HepG2 (cell line): ENCODE results near the gene MAML1. TPM values are rescaled to one million over a fixed set of nuclear protein-coding genes. Genes with fewer than 3 reads are reported as not detected.

ENCODE experiments used
- CHD2 ChIP-seq: IDR thresholded peaks from 2 replicates; pipeline ENCODE4 v1.6.1; 2011; ENCODE audit warnings: low read depth, low read length, improper control_type of control experiment
- ELF3 ChIP-seq: IDR thresholded peaks from 2 replicates; pipeline ENCODE4 v1.6.1; 2016; ENCODE audit warnings: missing genetic modification reagents, missing compliant biosample characterization
- EP300 ChIP-seq, 3 experiments: sonication (generic) in 1 of 3; formaldehyde crosslinking in 1 of 3; IDR thresholded peaks; 2 replicates each; pipeline versions ENCODE4 v1.5.1 to v1.6.1; 2011 to 2020; ENCODE audit warnings: low read depth in 2 of 3, low read length in 2 of 3, borderline replicate concordance in 1 of 3, improper control_type of control experiment in 1 of 3, mild to moderate bottlenecking in 1 of 3, missing genetic modification reagents in 1 of 3, moderate library complexity in 1 of 3
- FOXP1 ChIP-seq, 2 experiments: fragments of 450-650 bp in 1 of 2; IDR thresholded peaks; 2 replicates each; pipeline ENCODE4 v1.6.1; 2017 to 2018; ENCODE audit warnings: antibody characterized with exemption in 1 of 2
- GATAD2A ChIP-seq: IDR thresholded peaks from 2 replicates; pipeline ENCODE4 v1.6.1; 2016
- KDM4B ChIP-seq: sonication (generic); formaldehyde crosslinking; IDR thresholded peaks from 2 replicates; pipeline ENCODE4 v1.4.0; 2020; ENCODE audit warnings: missing genetic modification reagents
- KLF16 ChIP-seq, 2 experiments: sonication (generic) in 1 of 2; formaldehyde crosslinking in 1 of 2; IDR thresholded peaks; 2 replicates each; pipeline versions ENCODE4 v1.6.1 to v1.8.0; 2016 to 2023; ENCODE audit warnings: missing genetic modification reagents in 2 of 2, missing compliant biosample characterization in 1 of 2
- NFATC3 ChIP-seq: sonication (generic); formaldehyde crosslinking; IDR thresholded peaks from 2 replicates; pipeline ENCODE4 v1.5.1; 2020; ENCODE audit warnings: mild to moderate bottlenecking, missing genetic modification reagents
- SIX1 ChIP-seq: sonication (generic); formaldehyde crosslinking; IDR thresholded peaks from 2 replicates; pipeline ENCODE4 v1.4.0; 2020; ENCODE audit warnings: missing genetic modification reagents, borderline replicate concordance
- SMAD9 ChIP-seq: sonication (generic); formaldehyde crosslinking; IDR thresholded peaks from 2 replicates; pipeline ENCODE4 v1.5.1; 2020; ENCODE audit warnings: mild to moderate bottlenecking, missing genetic modification reagents
- SNAPC2 ChIP-seq: sonication (generic); formaldehyde crosslinking; IDR thresholded peaks from 2 replicates; pipeline ENCODE4 v1.8.1; 2022; ENCODE audit warnings: mild to moderate bottlenecking, missing genetic modification reagents
- SP2 ChIP-seq: sonication (generic); formaldehyde crosslinking; IDR thresholded peaks from 2 replicates; pipeline ENCODE4 v1.5.1; 2020; ENCODE audit warnings: mild to moderate bottlenecking, missing genetic modification reagents
- SSRP1 ChIP-seq: IDR thresholded peaks from 2 replicates; pipeline ENCODE4 v1.6.1; 2016; ENCODE audit warnings: control low read depth
- U2AF1 ChIP-seq: fragments of 200-400 bp; formaldehyde crosslinking; optimal IDR thresholded peaks from 2 replicates; pipeline ENCODE3; 2017; ENCODE audit warnings: mild to moderate bottlenecking, low read depth, low read length
- YY1 ChIP-seq: IDR thresholded peaks from 2 replicates; pipeline ENCODE4 v1.6.1; 2011; ENCODE audit warnings: low read length, low read depth, moderate library complexity, mild to moderate bottlenecking; ENCODE audit not compliant: insufficient read depth, insufficient replicate concordance
- ZNF101 ChIP-seq: sonication (generic); formaldehyde crosslinking; IDR thresholded peaks from 2 replicates; pipeline ENCODE4 v1.4.0; 2020; ENCODE audit warnings: mild to moderate bottlenecking, low read depth, missing genetic modification reagents, borderline replicate concordance
- ZNF331 ChIP-seq: sonication (generic); formaldehyde crosslinking; IDR thresholded peaks from 2 replicates; pipeline ENCODE4 v1.4.0; 2020; ENCODE audit warnings: missing genetic modification reagents
- ZNF383 ChIP-seq: sonication (generic); formaldehyde crosslinking; IDR thresholded peaks from 2 replicates; pipeline ENCODE4 v1.4.0; 2020; ENCODE audit warnings: missing genetic modification reagents, mild to moderate bottlenecking, borderline replicate concordance
- ZNF441 ChIP-seq: sonication (generic); formaldehyde crosslinking; IDR thresholded peaks from 2 replicates; pipeline ENCODE4 v1.7.0; 2021; ENCODE audit warnings: missing genetic modification reagents, borderline replicate concordance
- polyA plus RNA-seq, 8 experiments: library from polyadenylated mRNA; depleted of rRNA in 3 of 8; stranded (reverse) in 7 of 8; unstranded in 1 of 8; fragments of >200 nt; fragmentation: Illumina TruSeq in 4 of 8; extraction: Trizol in 4 of 8; gene quantifications; 2 replicates each; pipeline versions ENCODE4 v1.2.1 to v1.2.3, GENCODE V29; 2011 to 2016; ENCODE audit warnings: low read depth in 4 of 8, missing spikeins in 1 of 8, mixed read lengths in 1 of 8; ENCODE audit not compliant: insufficient read depth in 1 of 8
- total RNA-seq, 5 experiments: library from RNA; depleted of rRNA; stranded (reverse); fragments of >200 nt; fragmentation: Illumina TruSeq; extraction: Trizol; gene quantifications; 2 replicates each; pipeline ENCODE4 v1.2.3, GENCODE V29; 2016; ENCODE audit warnings: low read depth in 1 of 5
- TF ChIP-seq, protein P1 (sequence below): sonication (generic); formaldehyde crosslinking; IDR thresholded peaks from 2 replicates; pipeline ENCODE4 v1.4.0; 2020; ENCODE audit warnings: missing genetic modification reagents, borderline replicate concordance
- TF ChIP-seq, protein P2 (sequence below): sonication (generic); formaldehyde crosslinking; IDR thresholded peaks from 2 replicates; pipeline ENCODE4 v1.8.0; 2022; ENCODE audit warnings: mild to moderate bottlenecking, missing genetic modification reagents
- TF ChIP-seq, protein P3 (sequence below): fragments of 450-650 bp; IDR thresholded peaks from 2 replicates; pipeline ENCODE4 v1.6.1; 2017
- TF ChIP-seq, protein P4 (sequence below): IDR thresholded peaks from 2 replicates; pipeline ENCODE4 v1.6.1; 2016; ENCODE audit warnings: missing genetic modification reagents, missing compliant biosample characterization
- TF ChIP-seq, protein P5 (sequence below): IDR thresholded peaks from 2 replicates; pipeline ENCODE4 v1.6.1; 2016; ENCODE audit warnings: mild to moderate bottlenecking, missing biosample characterization, missing genetic modification reagents

Gene MAML1
- total and polyA plus RNA-seq, 2 of the 13 experiments (the other 11 are each of a cell fraction or from before 2014, with no cell fraction given), result 10.0 to 10.8 TPM

DNA sequence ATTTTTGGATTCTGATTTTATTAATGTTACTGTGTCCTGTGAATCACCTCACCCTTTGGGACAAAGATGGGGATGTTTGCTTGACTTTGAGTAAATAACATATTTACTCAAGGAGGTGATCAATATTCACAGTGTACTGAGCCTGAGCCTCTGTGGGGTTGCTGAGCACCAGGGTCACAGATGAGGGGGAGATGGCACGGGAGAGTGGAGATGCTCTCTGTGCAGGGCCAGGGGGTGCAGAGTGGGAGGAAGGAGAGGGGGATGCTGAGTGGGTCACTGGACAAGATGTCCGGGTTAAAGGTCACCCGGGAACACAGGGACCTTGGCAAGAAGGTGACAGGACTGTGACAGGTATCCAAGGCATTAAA is 92.1 kb downstream of the MAML1 start (continued):
- TF ChIP-seq, protein P1, sequence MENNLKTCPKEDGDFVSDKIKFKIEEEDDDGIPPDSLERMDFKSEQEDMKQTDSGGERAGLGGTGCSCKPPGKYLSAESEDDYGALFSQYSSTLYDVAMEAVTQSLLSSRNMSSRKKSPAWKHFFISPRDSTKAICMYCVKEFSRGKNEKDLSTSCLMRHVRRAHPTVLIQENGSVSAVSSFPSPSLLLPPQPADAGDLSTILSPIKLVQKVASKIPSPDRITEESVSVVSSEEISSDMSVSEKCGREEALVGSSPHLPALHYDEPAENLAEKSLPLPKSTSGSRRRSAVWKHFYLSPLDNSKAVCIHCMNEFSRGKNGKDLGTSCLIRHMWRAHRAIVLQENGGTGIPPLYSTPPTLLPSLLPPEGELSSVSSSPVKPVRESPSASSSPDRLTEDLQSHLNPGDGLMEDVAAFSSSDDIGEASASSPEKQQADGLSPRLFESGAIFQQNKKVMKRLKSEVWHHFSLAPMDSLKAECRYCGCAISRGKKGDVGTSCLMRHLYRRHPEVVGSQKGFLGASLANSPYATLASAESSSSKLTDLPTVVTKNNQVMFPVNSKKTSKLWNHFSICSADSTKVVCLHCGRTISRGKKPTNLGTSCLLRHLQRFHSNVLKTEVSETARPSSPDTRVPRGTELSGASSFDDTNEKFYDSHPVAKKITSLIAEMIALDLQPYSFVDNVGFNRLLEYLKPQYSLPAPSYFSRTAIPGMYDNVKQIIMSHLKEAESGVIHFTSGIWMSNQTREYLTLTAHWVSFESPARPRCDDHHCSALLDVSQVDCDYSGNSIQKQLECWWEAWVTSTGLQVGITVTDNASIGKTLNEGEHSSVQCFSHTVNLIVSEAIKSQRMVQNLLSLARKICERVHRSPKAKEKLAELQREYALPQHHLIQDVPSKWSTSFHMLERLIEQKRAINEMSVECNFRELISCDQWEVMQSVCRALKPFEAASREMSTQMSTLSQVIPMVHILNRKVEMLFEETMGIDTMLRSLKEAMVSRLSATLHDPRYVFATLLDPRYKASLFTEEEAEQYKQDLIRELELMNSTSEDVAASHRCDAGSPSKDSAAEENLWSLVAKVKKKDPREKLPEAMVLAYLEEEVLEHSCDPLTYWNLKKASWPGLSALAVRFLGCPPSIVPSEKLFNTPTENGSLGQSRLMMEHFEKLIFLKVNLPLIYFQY (CRISPR knock-in tag), result no peak
- TF ChIP-seq SP2 (CRISPR knock-in tag), result no peak
- no peak for TF ChIP-seq SNAPC2 (CRISPR knock-in tag)
- TF ChIP-seq KLF16 (CRISPR knock-in tag; IDR thresholded peaks at IDR 0.05), result peak in 1 of 2 experiments; percentile 49; a peak in 1 of 4 replicates
- TF ChIP-seq, protein P2, sequence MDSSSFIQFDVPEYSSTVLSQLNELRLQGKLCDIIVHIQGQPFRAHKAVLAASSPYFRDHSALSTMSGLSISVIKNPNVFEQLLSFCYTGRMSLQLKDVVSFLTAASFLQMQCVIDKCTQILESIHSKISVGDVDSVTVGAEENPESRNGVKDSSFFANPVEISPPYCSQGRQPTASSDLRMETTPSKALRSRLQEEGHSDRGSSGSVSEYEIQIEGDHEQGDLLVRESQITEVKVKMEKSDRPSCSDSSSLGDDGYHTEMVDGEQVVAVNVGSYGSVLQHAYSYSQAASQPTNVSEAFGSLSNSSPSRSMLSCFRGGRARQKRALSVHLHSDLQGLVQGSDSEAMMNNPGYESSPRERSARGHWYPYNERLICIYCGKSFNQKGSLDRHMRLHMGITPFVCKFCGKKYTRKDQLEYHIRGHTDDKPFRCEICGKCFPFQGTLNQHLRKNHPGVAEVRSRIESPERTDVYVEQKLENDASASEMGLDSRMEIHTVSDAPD, result no peak
- TF ChIP-seq CHD2, result no peak
- peak; percentile 88 for TF ChIP-seq GATAD2A (CRISPR knock-in tag)
- TF ChIP-seq, protein P3, sequence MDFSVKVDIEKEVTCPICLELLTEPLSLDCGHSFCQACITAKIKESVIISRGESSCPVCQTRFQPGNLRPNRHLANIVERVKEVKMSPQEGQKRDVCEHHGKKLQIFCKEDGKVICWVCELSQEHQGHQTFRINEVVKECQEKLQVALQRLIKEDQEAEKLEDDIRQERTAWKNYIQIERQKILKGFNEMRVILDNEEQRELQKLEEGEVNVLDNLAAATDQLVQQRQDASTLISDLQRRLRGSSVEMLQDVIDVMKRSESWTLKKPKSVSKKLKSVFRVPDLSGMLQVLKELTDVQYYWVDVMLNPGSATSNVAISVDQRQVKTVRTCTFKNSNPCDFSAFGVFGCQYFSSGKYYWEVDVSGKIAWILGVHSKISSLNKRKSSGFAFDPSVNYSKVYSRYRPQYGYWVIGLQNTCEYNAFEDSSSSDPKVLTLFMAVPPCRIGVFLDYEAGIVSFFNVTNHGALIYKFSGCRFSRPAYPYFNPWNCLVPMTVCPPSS, result no peak
- TF ChIP-seq EP300 (IDR thresholded peaks at IDR 0.05; ENCODE audit: low read depth in 2 of 2, low read length in 2 of 2), result no peak
- TF ChIP-seq EP300 (CRISPR knock-in tag; IDR thresholded peaks at IDR 0.05; ENCODE audit: borderline replicate concordance), result no peak
- no peak for TF ChIP-seq ELF3
- no peak for TF ChIP-seq U2AF1
- no peak for TF ChIP-seq ZNF101 (CRISPR knock-in tag)
- TF ChIP-seq, protein P4, sequence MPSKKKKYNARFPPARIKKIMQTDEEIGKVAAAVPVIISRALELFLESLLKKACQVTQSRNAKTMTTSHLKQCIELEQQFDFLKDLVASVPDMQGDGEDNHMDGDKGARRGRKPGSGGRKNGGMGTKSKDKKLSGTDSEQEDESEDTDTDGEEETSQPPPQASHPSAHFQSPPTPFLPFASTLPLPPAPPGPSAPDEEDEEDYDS (CRISPR knock-in tag), result no peak
- TF ChIP-seq SSRP1 (CRISPR knock-in tag), result no peak
- TF ChIP-seq ZNF331, result no peak
- no peak for TF ChIP-seq KDM4B (CRISPR knock-in tag)
- TF ChIP-seq FOXP1 (IDR thresholded peaks at IDR 0.05), result no peak
- TF ChIP-seq FOXP1 (CRISPR knock-in tag; IDR thresholded peaks at IDR 0.05), result peak; percentile 87
- no peak for TF ChIP-seq NFATC3 (CRISPR knock-in tag)
- TF ChIP-seq SMAD9, result no peak
- TF ChIP-seq YY1, result no peak
- no peak for TF ChIP-seq ZNF441 (CRISPR knock-in tag)
- no peak for TF ChIP-seq SIX1
- TF ChIP-seq, protein P5, sequence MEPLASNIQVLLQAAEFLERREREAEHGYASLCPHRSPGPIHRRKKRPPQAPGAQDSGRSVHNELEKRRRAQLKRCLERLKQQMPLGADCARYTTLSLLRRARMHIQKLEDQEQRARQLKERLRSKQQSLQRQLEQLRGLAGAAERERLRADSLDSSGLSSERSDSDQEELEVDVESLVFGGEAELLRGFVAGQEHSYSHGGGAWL (CRISPR knock-in tag), result no peak
- TF ChIP-seq ZNF383 (CRISPR knock-in tag), result no peak
